WERI-Rb-1 (cell line): ENCODE results near the gene ASB13.

Experiments
- DNase-seq: peaks from one replicate; pipeline ENCODE4 v3.0.0-alpha.2; 2020
- H3K27ac ChIP-seq: fragments of 250-450 bp; sonication (Bioruptor Pico); 2 replicates; pipeline ENCODE4 v1.5.1; 2020; ENCODE audit warnings: mild to moderate bottlenecking, moderate library complexity
- H3K27me3 ChIP-seq: fragments of 250-450 bp; sonication (Bioruptor Pico); 2 replicates; pipeline ENCODE4 v1.5.1; 2021; ENCODE audit warnings: mild to moderate bottlenecking, low read depth, moderate library complexity; ENCODE audit not compliant: insufficient read depth, severe bottlenecking
- H3K36me3 ChIP-seq: fragments of 250-450 bp; sonication (Bioruptor Pico); 2 replicates; pipeline ENCODE4 v1.5.1; 2020; ENCODE audit warnings: mild to moderate bottlenecking, moderate library complexity
- H3K4me3 ChIP-seq: 2 replicates; pipeline ENCODE4 v1.5.1; 2011; ENCODE audit warnings: low read depth, mild to moderate bottlenecking, control low read depth, low read length
- H3K9me3 ChIP-seq: fragments of 250-450 bp; sonication (Bioruptor Pico); 2 replicates; pipeline ENCODE4 v1.5.1; 2021; ENCODE audit warnings: mild to moderate bottlenecking, moderate library complexity; ENCODE audit not compliant: severe bottlenecking
- TF ChIP-seq, protein P1 (sequence below): IDR thresholded peaks from 2 replicates; pipeline ENCODE4 v1.5.1; 2011; ENCODE audit warnings: low read depth, mild to moderate bottlenecking, control low read depth, inconsistent platforms, low read length

The ASB13 gene

GRCh38 chr10:5628451-5629302 is 37.7 kb downstream of the ASB13 start:
- Histone ChIP-seq H3K4me3 (no peak overlapping the region), H3K9me3 (no peaks in the 10 kb centered on the region), H3K27me3 (no peaks in the 10 kb centered on the region), H3K27ac (no peak overlapping the region), H3K36me3 (no peaks in the 10 kb centered on the region)
- TF ChIP-seq, protein P1, sequence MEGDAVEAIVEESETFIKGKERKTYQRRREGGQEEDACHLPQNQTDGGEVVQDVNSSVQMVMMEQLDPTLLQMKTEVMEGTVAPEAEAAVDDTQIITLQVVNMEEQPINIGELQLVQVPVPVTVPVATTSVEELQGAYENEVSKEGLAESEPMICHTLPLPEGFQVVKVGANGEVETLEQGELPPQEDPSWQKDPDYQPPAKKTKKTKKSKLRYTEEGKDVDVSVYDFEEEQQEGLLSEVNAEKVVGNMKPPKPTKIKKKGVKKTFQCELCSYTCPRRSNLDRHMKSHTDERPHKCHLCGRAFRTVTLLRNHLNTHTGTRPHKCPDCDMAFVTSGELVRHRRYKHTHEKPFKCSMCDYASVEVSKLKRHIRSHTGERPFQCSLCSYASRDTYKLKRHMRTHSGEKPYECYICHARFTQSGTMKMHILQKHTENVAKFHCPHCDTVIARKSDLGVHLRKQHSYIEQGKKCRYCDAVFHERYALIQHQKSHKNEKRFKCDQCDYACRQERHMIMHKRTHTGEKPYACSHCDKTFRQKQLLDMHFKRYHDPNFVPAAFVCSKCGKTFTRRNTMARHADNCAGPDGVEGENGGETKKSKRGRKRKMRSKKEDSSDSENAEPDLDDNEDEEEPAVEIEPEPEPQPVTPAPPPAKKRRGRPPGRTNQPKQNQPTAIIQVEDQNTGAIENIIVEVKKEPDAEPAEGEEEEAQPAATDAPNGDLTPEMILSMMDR = no peak
- DNase-seq = no peak

DNA sequence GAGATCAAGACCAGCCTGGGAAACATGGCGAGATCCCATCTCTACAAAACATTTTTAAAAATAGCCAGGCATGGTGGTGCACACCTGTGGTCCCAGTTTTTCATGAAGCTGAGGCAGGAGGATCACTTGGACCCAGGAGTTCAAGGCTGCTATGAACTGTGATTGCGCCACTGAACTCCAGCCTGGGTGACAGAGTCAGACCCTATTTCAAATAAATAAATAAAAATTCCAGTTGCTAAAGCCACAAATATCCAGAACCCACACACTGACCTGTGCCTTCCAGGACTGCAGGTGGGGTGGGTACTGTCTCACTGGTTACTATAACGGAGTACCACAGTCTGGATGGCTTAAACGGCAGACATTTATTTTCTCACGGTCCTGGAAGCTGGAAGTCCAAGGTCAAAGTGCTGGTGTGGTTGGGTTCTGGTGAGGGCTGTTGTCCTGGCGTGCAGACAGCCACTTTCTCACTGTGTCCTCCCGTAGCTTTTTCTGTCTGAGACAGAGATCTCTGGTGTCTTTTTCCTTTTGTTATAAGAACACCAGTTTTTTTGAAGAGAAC is 38.8 kb downstream of the ASB13 start:
- Histone ChIP-seq H3K27me3 (no peaks in the 10 kb centered on the region), H3K36me3 (no peaks in the 10 kb centered on the region), H3K27ac (no peak overlapping the region), H3K9me3 (no peaks in the 10 kb centered on the region), H3K4me3 (no peak overlapping the region)
- TF ChIP-seq, protein P1 = no peak
- DNase-seq = no peak

- Histone ChIP-seq H3K27me3 (no peaks in the 10 kb centered on the region), H3K4me3 (no peak overlapping the region), H3K27ac (no peak overlapping the region), H3K9me3 (no peaks in the 10 kb centered on the region), H3K36me3 (no peaks in the 10 kb centered on the region)
- no peak for DNase-seq
- TF ChIP-seq, protein P1 = no peak
Observed at GRCh38 chr10:5625992-5626777, 40.2 kb downstream of the ASB13 start.

- no peak overlapping the region for H3K4me3 ChIP-seq
- DNase-seq = no peak
- no peaks in the 10 kb centered on the region for H3K27me3 ChIP-seq
- no peak overlapping the region for H3K27ac ChIP-seq
- TF ChIP-seq, protein P1 = no peak
- no peaks in the 10 kb centered on the region for H3K9me3 ChIP-seq
- H3K36me3 ChIP-seq = no peaks in the 10 kb centered on the region
Observed at GRCh38 chr10:5624701-5625100, 41.7 kb downstream of the ASB13 start.

GRCh38 chr10:5623081-5623748 is 43.2 kb downstream of the ASB13 start:
- no peaks in the 10 kb centered on the region for H3K36me3 ChIP-seq
- no peak overlapping the region for H3K27ac ChIP-seq
- no peaks in the 10 kb centered on the region for H3K9me3 ChIP-seq
- TF ChIP-seq, protein P1 = peak; percentile 77
- H3K4me3 ChIP-seq = no peak overlapping the region
- H3K27me3 ChIP-seq = no peaks in the 10 kb centered on the region
- peak; percentile 86 for DNase-seq
